Adipocyte (in vitro differentiated cells): ENCODE results near the gene TMEM80.

Source experiments
- DNase-seq: peaks from one replicate; pipeline ENCODE4 v3.0.0-alpha.2; 2015; ENCODE audit warnings: low read depth
- H3K27me3 ChIP-seq: replicated peaks from 2 replicates; pipeline ENCODE4 v1.7.0; 2013; ENCODE audit warnings: mild to moderate bottlenecking, low read length, moderate library complexity; ENCODE audit not compliant: control insufficient read depth, insufficient read depth
- H3K36me3 ChIP-seq: 2 replicates; pipeline ENCODE4 v1.7.0; 2013; ENCODE audit warnings: low read length, mild to moderate bottlenecking, moderate library complexity; ENCODE audit not compliant: control insufficient read depth, insufficient read depth, severe bottlenecking
- H3K4me1 ChIP-seq: 2 replicates; pipeline ENCODE4 v1.7.0; 2013; ENCODE audit warnings: mild to moderate bottlenecking, low read length, moderate library complexity; ENCODE audit not compliant: control insufficient read depth, insufficient read depth
- H3K4me3 ChIP-seq: 2 replicates; pipeline ENCODE4 v1.7.0; 2013; ENCODE audit warnings: mild to moderate bottlenecking, low read length, moderate library complexity
- H3K9ac ChIP-seq: 2 replicates; pipeline ENCODE4 v1.7.0; 2013; ENCODE audit warnings: mild to moderate bottlenecking, low read length, moderate library complexity
- H3K9me3 ChIP-seq: 2 replicates; pipeline ENCODE4 v1.7.0; 2013; ENCODE audit warnings: mild to moderate bottlenecking, low read length, moderate library complexity; ENCODE audit not compliant: control insufficient read depth

Gene TMEM80

DNA sequence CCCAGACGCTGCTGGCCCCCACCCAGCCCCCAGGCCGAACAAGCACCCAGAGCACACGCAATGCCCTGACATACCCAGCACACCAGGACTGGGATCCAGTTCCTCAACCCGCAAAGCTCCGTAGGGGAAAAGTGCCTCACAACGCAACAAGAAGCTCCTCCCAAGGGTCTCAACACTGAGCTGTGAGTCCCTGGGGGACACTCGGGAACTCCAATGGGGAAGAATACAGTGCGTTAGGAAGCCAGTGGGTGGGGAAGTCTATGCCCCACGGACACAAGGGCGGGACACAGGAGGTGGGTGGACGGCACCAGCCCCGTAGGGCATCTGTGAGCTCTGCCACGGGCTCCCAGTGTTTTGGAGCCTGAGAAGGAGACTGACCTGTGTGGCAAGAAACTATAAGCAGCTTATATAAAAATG lies 2.2 kb upstream of the TMEM80 start:
- Histone ChIP-seq H3K9me3 (no peaks in the 10 kb centered on the region), H3K27me3 (no peaks in the 10 kb centered on the region), H3K36me3 (peaks cover 4% of the 10 kb centered on the region), H3K4me3 (peak overlapping the region; percentile 69), H3K9ac (peak overlapping the region; percentile 58), H3K4me1 (peaks cover 32% of the 10 kb centered on the region)
- peak; percentile 29 for DNase-seq

DNA sequence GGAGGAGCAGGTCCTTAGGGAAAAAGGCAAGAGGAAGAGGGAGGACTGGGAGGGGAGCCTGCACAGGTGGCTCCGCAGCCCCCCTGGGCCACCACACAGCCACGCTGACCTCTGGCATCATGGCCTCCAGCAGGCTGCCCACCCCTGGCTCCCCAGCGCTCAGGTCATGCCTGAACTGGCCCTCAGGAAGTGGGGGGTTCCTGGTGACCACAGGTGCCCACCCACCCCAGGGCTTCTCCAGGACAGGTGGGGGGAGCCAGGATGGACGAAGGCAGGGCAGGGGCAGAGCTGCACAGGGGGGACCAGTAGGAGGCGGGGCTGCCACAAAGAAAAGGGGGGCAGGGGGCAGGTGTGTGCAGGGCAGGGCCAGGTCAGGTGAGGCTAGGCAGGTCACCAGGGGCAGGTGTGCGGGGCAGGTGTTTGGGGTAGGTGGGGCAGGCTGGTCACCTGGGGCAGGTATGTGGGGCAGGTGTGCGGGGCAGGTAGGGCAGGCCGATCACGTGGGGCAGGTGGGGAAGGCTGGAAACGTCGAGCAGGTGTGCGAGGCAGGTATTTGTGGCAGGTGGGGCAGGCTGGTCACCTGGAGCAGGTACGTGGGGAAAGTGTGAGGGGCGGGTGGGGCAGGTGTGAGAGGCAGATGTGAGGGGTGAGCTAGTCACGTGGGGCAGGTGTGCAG lies 1.6 kb upstream of the TMEM80 start:
- no peaks in the 10 kb centered on the region for H3K9me3 ChIP-seq
- H3K36me3 ChIP-seq, result no peaks in the 10 kb centered on the region
- peak overlapping the region; percentile 69 for H3K4me3 ChIP-seq
- no peak for DNase-seq
- H3K4me1 ChIP-seq, result peaks cover 38% of the 10 kb centered on the region
- H3K27me3 ChIP-seq, result no peaks in the 10 kb centered on the region
- H3K9ac ChIP-seq, result peak overlapping the region; percentile 58

DNA sequence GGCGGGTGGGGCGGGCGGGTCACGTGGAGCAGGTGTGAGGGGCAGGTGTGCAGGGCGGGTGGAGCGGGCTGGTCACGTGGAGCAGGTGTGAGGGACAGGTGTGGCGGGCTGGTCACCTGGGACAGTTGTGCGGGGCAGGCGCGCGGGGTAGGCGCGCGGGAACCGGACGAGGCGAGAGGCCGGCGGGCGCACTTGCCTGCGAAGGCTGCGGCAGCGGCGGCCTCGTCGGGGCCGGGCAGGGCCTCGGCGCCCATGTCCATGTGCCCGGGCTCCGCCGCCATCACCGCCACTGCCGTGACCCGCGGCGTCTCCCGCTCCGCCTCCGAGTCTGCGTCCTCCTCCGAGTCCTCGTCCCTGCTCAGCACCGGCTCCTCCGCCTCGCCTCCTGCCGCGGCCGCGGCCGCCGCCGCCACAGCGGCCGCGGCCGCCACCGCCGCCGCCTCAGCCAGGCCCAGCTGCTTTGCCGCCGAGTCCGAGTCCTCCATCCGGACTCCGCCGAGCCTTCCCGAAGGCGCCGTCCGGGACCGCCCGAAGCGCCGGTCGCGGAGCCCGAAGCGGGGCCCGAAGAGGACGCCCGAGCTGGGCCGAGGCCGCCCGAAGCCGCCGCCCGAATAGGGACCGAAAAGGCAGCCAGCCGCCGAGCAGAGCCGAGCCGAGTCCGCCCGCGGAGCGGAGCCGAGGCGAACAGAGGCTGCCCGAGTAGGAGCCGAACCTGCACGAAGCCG lies 891 bp upstream of the TMEM80 start, which contains the start of gene DEAF1:
TSS of gene DEAF1 (minus strand) at position 660 of the 725 bp plus-strand sequence. CDS start at position 485, 175 bp downstream.
- no peaks in the 10 kb centered on the region for H3K27me3 ChIP-seq
- H3K4me1 ChIP-seq, result peaks cover 45% of the 10 kb centered on the region
- H3K36me3 ChIP-seq, result no peaks in the 10 kb centered on the region
- peak within 1 kb of the TSS; percentile 86 for H3K4me3 ChIP-seq
- no peaks in the 10 kb centered on the region for H3K9me3 ChIP-seq
- DNase-seq, result peak; percentile 99
- H3K9ac ChIP-seq, result peak within 1 kb of the TSS; percentile 100

DNA sequence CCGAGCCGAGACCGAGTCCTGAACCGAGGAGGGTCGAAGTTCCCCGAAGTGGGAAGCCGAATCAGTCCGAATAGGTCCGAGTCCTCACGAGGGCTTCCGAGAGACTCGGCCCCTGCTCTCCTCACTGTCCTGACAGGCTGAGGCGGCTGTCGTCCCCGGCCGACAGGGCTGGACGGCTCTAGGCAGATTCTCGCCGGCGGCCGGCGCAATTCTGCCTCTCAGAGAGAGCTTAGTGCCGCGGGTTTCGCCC lies 403 bp upstream of the TMEM80 start:
- Histone ChIP-seq H3K36me3 (no peaks in the 10 kb centered on the region), H3K27me3 (no peaks in the 10 kb centered on the region), H3K9me3 (no peaks in the 10 kb centered on the region), H3K4me1 (peaks cover 49% of the 10 kb centered on the region), H3K9ac (peak overlapping the region; percentile 100), H3K4me3 (peak overlapping the region; percentile 86)
- no peak for DNase-seq

DNA sequence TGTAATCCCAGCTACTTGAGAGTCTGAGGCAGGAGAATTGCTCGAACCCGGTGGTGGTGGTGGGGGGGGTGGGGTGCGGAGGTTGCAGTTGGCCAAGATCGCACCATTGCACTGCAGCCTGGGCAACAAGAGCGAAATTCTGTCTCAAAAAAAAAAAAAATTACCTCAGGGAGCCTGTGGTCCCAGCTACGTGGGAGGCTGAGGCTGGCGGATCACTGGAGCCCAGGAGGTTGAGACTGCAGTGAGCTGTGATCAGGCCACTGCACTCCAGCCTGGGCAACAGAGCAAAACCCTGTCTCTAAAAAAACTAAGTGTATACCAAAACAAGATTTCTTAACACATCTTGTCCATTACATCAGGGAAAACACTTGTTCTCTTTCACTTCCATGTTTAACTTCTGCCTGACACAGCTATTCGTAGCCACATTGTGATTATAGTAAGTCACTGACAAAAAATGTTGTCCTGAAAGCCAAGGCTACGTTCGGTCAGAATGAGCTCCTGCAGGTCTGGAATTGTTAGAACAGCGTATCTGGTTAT lies 1.4 kb downstream of the TMEM80 start:
- Histone ChIP-seq H3K9ac (peak overlapping the region; percentile 100), H3K9me3 (no peaks in the 10 kb centered on the region), H3K4me1 (peaks cover 49% of the 10 kb centered on the region), H3K27me3 (no peaks in the 10 kb centered on the region), H3K4me3 (peak overlapping the region; percentile 86), H3K36me3 (peaks cover 10% of the 10 kb centered on the region)
- peak; percentile 69 for DNase-seq

DNA sequence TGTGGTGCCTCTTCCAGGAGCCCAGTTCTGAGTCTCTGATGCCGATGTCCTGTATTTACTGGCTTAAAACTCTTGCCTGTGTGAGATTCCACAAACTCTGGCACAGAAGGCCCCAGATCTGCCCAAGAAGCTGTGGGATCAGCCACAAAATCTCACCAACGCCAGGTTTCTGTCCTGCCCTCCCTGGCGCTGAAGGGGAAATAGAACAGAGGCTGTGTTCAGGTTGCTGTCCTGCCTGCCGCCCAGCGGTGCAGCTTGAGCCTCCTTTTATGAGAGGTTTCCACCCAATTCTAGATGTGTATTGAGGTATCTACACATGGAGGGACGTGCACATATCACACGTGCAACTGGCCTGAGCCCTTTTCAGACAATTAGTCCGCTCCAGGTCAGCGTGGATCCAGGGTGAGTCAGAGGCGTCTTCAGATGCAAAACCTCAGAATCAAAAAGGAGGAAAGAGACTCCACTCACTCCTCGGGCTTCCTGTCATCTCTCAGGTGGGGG lies 2.2 kb downstream of the TMEM80 start:
- DNase-seq, result no peak
- H3K4me3 ChIP-seq, result peak overlapping the region; percentile 86

DNA sequence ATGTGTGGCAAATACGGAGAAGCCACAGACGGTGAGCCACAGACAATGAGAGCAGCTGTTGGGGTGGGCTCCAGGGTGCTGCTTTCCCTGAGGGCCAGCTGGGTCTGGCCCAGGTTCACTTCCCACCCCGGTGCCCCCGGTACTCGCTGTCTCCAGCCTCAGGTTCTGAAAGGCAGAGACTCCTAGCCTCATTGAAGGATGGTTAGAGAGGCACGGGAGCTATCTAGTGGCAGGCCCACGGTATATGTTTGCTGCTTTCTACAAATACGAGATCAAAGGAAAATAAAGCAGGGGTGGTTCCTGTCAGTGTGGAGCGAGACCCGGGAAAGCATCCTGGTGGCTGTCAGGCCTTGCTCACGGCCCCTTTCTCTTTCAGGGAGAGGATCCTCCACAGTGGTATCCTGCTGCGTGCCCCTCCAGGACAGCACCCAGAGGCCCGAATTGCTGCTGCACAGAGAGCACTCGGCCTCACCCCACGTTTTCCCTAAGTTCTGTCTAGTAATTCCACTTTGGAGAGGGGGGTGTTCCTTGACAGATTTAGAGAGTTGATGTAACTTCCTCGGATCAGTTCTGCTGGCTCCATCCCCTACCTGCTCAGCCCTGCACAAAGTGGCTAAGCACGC lies 3.0 kb downstream of the TMEM80 start:
- no peak for DNase-seq
- Histone ChIP-seq H3K27me3 (no peaks in the 10 kb centered on the region), H3K9me3 (no peaks in the 10 kb centered on the region), H3K4me1 (peaks cover 55% of the 10 kb centered on the region), H3K9ac (peak overlapping the region; percentile 100), H3K36me3 (peaks cover 11% of the 10 kb centered on the region), H3K4me3 (no peak overlapping the region)

More for the DNA sequence above, 2.2 kb downstream of the TMEM80 start:
- H3K9ac ChIP-seq, result peak overlapping the region; percentile 100
- H3K27me3 ChIP-seq, result no peaks in the 10 kb centered on the region
- no peaks in the 10 kb centered on the region for H3K9me3 ChIP-seq
- peaks cover 11% of the 10 kb centered on the region for H3K36me3 ChIP-seq
- peaks cover 56% of the 10 kb centered on the region for H3K4me1 ChIP-seq

DNA sequence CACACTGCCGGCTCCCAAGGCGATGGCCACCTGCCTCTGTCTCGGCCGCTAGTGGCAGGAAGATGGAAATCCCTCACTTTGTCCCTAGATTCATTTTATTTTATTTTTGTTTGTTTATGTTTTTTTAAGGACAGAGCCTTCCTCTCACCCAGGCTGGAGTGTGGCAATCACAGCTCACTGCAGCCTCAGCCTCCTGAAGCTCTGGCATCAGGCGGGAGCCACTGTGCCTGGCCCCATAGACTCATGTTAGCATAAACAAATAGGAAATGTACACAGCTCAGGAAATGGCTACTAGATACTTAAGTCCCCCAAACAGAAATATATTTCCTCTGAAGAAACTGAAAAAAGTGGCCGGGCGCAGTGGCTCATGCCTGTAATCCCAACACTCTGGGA lies 3.5 kb downstream of the TMEM80 start:
- Histone ChIP-seq H3K36me3 (peaks cover 11% of the 10 kb centered on the region), H3K27me3 (no peaks in the 10 kb centered on the region), H3K9me3 (no peaks in the 10 kb centered on the region), H3K4me1 (peaks cover 50% of the 10 kb centered on the region), H3K4me3 (no peak overlapping the region), H3K9ac (peak overlapping the region; percentile 100)
- DNase-seq, result no peak

DNA sequence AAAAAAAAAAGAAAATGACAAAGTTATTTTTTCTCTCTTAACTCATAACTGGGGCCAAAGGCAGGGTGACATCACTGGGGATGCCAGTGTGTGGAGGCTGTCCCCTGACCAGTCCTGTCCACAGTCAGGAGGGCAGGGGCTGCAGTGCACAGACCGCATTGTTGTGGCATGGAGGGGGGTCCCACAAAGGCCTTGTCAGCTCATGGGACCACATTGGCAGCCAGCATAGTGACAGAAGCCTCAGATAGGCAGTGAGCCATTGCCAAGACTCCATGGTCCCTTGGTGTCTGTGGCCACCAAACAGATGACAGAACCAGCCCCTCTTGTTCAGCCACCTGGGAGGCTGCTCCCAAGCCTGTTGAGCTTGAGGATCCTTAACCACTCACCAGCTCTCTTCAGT lies 4.1 kb downstream of the TMEM80 start:
- Histone ChIP-seq H3K4me1 (peaks cover 51% of the 10 kb centered on the region), H3K9me3 (no peaks in the 10 kb centered on the region), H3K9ac (peak overlapping the region; percentile 100), H3K27me3 (no peaks in the 10 kb centered on the region), H3K36me3 (peaks cover 18% of the 10 kb centered on the region), H3K4me3 (no peak overlapping the region)
- DNase-seq, result no peak

DNA sequence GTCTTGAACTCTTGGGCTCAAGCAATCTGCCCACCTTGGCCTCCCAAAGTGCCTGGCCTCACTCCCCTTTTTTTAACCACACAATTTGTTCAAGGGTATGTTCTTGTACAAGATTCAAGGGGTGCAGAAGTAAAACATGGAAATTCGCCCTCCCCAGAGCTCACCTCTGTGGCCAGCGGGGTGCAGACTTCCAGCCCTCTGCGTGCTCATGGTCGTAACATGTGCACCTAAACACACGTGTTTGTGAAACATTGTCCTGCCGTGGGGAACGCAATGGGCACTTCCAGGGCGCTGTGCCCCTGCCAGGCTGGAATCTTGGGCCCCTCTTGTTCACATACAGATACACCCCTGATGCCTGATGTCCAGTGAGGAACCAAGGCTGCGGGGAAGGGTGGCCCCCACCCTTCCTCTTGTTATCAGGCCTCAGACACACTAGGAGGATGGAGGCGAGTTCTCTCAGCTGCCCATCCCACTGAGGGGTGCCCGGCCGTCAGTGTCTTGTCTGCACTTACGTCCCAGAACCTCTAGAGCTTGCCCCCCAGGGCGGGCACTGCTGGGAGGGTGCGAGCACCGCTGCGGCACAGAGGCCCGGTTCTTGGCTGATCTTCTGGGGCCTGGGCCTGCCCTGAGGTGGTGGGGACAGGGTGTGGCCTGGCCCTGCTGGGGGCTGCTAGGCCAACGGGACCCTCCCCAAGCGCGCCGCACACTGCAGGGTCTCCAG lies 6.3 kb downstream of the TMEM80 start:
- Histone ChIP-seq H3K4me3 (no peak overlapping the region), H3K4me1 (peaks cover 52% of the 10 kb centered on the region), H3K9ac (no peak overlapping the region), H3K9me3 (no peaks in the 10 kb centered on the region), H3K27me3 (no peaks in the 10 kb centered on the region), H3K36me3 (peaks cover 19% of the 10 kb centered on the region)
- DNase-seq, result no peak
